ENCODE results near the gene HP1BP3.

The HP1BP3 gene

GRCh38 chr1:20770314-20771087, 16.6 kb downstream of the HP1BP3 start:
- DNase-seq (ENCODE audit: low spot score), result no peak

DNA sequence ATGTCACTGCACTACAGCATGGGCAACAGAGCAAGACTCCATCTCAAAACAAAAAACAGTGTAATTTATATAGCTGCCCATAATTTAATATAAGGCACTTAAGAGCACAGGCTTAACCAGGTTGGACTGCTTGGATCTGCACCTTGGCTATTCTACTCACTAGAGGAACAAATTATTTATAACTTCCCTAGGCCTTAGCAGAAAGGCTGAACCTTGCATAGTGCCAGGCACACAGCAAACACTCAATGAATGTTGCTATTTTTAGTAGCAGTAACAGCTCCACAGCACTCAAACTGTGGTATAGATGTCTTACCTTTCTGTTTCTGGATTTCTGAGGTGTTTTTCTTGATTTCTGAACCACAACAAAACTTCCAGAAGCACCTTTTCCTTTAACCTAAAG, 19.8 kb downstream of the HP1BP3 start:
- no peak for DNase-seq (ENCODE audit: low spot score)

- no peak for DNase-seq (ENCODE audit: low spot score)
Observed at GRCh38 chr1:20763417-20763816, 23.7 kb downstream of the HP1BP3 start.

GRCh38 chr1:20760322-20760721, 26.8 kb downstream of the HP1BP3 start:
- no peak for DNase-seq (ENCODE audit: low spot score)

- no peak for DNase-seq (ENCODE audit: low spot score)
Observed at GRCh38 chr1:20753589-20753988, 33.5 kb downstream of the HP1BP3 start.

DNA sequence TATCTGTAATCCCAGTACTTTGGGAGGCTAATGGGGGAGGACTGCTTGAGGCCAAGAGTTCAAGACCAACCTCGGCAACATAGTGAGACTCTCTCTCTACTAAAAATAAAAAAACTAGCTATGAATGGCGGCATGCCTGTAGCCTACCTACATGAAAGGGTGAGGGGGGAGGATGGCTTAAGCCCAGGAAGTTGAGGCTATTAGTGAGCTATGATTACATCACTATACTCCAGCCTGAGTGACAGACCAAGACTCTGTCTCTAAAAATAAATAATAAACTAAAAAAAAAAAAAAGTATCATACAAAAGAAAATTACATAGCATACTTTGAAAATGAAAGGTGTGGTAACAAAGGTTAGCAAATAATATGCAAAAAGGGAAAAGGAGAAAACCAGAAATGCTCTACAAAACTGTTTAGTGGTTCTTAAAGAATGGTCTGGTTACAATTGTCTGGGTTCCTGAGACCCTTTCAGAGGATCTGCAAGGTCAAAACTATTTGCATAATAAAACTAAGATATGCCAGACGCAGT, 35.6 kb downstream of the HP1BP3 start:
- DNase-seq (ENCODE audit: low spot score), result no peak

GRCh38 chr1:20742671-20743070, 44.4 kb downstream of the HP1BP3 start:
- no peak for DNase-seq (ENCODE audit: low spot score)

GRCh38 chr1:20740781-20741180, 46.3 kb downstream of the HP1BP3 start:
- DNase-seq (ENCODE audit: low spot score), result no peak

- no peak for DNase-seq (ENCODE audit: low spot score)
Observed at GRCh38 chr1:20739225-20739624, 47.9 kb downstream of the HP1BP3 start.

- no peak for DNase-seq (ENCODE audit: low spot score)
Observed at GRCh38 chr1:20735581-20736111, 51.5 kb downstream of the HP1BP3 start.

GRCh38 chr1:20733360-20733975, 53.6 kb downstream of the HP1BP3 start:
- no peak for DNase-seq (ENCODE audit: low spot score)

DNA sequence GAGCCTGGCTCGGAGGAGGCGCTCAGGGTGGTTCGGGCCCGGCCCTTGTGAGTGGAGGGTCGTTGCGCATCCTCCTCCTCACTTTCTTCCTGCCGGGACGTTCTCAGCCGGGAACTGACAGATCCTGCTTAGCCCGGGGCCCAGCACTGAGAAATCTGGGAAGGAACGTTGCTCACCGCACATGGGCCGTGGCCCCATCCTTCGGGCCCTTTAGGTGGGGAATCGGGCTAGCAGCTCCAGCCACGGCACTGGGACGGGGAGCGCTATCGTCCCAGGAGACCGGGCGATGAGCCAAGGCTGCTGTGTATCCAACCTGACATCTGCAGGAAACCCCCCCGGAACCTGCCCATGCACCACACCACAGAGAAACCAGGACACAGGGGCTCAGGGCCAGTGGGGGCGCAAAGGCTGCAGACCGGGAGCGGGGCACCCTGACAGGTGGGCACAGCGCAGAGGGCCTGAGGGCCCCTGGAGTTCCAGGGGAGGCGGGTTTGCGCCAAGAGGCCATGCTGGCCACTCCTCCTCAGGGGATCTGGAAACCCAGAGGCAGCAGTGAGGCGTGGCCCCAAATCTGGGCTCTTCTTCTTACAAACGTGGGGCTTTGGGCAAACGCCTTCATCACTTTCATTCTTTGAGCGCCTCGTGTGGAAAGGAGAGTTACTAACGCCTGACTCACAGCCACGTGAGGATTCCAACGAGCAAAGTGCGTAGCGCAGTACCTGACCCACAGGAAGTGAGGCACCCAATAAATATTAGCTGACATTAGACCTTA, 54.3 kb downstream of the HP1BP3 start, which contains the start of gene SH2D5:
Gene SH2D5 (minus strand): TSS at position 116 of the 772 bp plus-strand sequence. CDS start 4,659 bp downstream, outside the sequence.
- peak; percentile 38 for DNase-seq (ENCODE audit: low spot score)

GRCh38 chr1:20732071-20732587, 55.0 kb downstream of the HP1BP3 start:
- peak; percentile 21 for DNase-seq (ENCODE audit: low spot score)

DNA sequence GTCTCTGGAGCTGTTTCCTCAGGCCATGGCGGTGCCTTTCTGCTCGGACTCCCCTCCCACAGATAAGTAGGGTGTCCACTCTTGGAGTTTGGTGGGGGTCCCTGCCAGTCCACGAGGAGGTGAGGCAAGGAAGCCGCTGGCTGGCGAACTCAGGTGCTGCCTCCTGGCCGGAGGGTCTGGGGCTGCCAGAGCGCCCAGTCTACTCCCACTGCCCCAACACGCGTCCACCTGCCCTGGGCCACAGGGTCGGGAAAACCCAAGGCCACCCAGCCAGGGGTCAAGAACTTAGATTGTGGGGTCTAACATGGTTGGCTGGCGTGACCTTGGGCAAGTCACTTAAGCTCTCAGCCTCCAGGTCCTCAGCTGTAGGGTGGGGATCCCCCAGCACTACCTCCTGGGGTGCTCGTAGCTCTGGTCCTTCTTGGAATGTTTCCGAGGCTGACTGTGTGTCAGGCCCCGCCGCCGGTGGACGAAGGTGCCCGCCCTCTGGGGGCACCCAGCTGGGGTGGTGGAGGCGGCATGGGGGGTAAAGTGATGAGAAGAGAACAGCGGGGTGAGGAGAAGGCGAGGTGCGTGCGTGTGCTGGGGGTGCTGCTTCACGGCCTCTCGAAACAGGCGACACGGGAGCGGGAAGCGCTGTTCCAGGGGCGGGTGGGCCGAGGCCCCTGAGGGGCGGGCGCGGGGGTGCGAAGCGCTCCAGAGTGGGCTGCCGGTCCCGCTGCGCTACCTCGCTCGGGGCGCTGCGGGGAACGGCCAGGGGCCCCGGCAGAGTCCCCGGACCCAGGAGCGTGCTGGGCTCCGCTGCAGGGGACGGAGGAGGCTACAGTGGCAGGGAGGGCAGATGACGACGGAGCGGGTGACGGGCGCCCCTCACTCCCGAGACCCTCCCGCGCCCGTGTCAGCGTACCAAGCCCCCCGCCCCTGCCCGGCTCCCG, 55.8 kb downstream of the HP1BP3 start:
- no peak for DNase-seq (ENCODE audit: low spot score)

- DNase-seq (ENCODE audit: low spot score), result no peak
Observed at GRCh38 chr1:20730690-20731056, 56.4 kb downstream of the HP1BP3 start.

DNA sequence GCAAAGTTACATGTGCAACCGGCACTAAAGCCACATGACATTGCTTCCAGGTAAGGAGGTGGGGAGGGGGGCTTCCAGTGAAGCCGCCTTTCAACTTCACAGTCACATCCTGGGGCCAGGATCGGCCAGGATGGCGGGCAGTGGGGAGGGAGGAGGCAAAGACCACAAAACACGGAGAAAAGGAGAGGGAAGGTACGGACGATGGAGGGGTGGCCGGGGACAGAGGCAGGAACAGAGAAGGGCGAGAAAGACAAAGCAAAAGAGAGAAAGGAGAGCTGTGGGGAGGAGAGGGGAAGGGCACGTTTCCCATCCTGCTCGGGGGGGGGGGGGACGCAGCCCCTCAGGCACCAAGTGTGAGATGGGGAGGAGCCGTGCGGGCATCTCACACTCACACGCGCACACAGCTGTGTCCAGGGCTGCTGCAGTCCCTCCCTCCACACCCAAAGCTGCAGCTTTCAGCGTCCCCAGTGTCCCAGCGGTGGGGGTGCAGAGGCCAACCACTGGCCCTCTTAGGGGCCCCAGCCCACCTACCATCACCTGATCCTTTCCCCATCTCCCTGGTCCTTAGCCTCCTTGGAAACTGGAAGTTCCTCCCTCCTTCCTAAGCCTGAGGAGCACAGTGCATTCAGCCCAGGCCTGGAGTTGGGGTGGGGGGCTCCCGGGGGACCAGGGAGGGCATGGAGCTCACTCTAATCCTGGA, 57.0 kb downstream of the HP1BP3 start:
- no peak for DNase-seq (ENCODE audit: low spot score)

DNA sequence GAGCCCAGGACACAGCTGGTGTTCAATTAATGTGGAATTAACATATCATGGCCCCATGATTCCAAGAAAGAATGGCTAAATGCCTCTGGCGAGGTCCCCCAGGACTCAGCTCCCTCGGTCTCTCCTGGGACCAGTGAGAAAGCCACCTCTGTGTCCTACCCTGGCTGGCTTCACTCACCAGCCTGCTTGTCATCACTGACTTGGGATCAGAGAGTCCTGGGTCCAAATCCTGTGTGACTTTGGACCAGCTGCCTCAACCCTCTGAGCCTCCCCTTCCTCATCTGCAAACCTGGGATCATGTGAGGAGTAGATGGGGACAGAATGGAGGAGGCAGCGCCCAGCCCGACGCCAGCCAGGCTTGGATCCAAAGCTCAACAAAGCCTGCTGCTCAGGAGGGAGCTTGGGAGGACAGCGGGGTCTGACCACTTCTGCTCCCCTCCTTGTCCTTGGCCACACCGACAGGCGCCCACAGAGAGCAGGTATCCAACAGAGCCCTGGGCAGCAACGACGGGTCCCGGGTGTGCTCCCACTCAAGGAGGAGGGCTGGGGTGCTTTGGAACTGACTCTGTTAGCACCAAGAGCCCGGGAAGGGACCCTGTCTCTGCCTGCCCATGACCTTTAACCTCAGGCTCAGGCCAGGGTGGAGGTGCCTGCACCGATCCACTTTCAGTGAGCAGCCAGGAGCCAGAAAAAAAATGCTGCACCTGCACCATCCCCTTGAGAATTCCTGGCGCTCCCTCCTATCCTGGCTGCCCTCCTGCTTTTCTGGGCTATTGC, 57.8 kb downstream of the HP1BP3 start:
- DNase-seq (ENCODE audit: low spot score), result no peak

DNA sequence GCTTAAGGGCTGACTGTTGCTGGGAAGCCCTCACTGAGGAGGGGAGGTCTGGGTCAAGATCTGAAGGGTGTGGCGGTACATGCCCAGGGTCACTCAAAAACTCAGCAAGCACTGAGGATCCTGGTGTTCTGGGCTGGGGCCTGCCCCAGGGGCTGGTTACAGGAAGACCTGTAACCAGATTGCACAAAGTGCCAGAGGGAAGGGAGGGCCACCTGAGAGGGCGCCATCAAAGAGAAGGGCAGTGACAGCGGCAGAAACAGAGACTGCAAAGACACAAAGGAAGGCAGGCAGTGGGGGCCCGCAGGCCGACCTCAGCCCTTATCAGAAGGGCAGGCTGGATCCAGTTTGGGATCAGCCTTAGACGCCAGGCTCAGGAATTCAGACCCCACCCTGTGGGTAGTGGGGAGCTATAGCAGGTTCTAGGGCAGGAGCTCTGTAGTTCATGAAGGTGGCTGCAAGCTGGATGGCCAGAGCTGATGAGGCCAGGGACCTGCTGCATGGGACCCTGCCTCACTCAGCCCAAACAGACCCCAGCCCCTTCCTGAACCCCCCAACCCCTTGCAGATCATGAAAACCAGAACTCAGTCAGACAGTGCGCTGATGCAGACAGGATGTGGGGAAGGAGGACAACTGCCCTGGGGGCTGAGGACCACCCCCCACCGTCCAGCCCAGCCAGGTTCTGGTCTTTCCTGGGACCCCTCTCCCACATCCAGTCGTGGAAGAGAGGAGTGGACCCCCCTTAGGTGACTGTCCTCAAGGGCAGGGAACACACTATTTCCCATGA, 58.5 kb downstream of the HP1BP3 start:
- no peak for DNase-seq (ENCODE audit: low spot score)

Data from globus pallidus (tissue), 1 donor.